GM19193 (cell line): ENCODE measurements around the gene CLPSL1.

ENCODE experiments used
- POLR2A ChIP-seq: IDR thresholded peaks from 4 replicates; pipeline ENCODE4 v1.6.1; 2011; ENCODE audit not compliant: insufficient read depth, insufficient read length; ENCODE audit errors: extremely low read depth

Gene CLPSL1

GRCh38 chr6:35808688-35809087, 27.9 kb downstream of the CLPSL1 start:
- no peak for TF ChIP-seq POLR2A

GRCh38 chr6:35809809-35810208, 29.0 kb downstream of the CLPSL1 start:
- no peak for TF ChIP-seq POLR2A

GRCh38 chr6:35810971-35811698, 30.3 kb downstream of the CLPSL1 start:
- no peak for TF ChIP-seq POLR2A

GRCh38 chr6:35811699-35811995, 30.8 kb downstream of the CLPSL1 start:
- TF ChIP-seq POLR2A = no peak

GRCh38 chr6:35817515-35817914, 36.7 kb downstream of the CLPSL1 start:
- no peak for TF ChIP-seq POLR2A

- no peak for TF ChIP-seq POLR2A
Measured at GRCh38 chr6:35823601-35824000, 42.8 kb downstream of the CLPSL1 start.

GRCh38 chr6:35824552-35825192, 43.9 kb downstream of the CLPSL1 start:
- no peak for TF ChIP-seq POLR2A

- TF ChIP-seq POLR2A = no peak
Measured at GRCh38 chr6:35829306-35829705, 48.5 kb downstream of the CLPSL1 start.

GRCh38 chr6:35831257-35832007, 50.6 kb downstream of the CLPSL1 start:
- TF ChIP-seq POLR2A = no peak

- no peak for TF ChIP-seq POLR2A
Measured at GRCh38 chr6:35833536-35833935, 52.7 kb downstream of the CLPSL1 start.
